Neural cell (in vitro differentiated cells): ENCODE data around the gene PYGB. TPM values are rescaled to one million over a fixed set of nuclear protein-coding genes. Genes with fewer than 3 reads are reported as not detected.

Source experiments
- H2AFZ ChIP-seq: fragments of 200-600, 300-800 bp; sonication (generic), shearing (Covaris generic); 2 replicates; pipeline ENCODE4 v1.6.0; 2014; ENCODE audit warnings: low read depth, mild to moderate bottlenecking, antibody characterized with exemption, low read length, moderate library complexity
- H3F3A ChIP-seq: fragments of 200-600 bp; shearing (Covaris generic); 2 replicates; pipeline ENCODE4 v1.6.1; 2016; ENCODE audit warnings: mild to moderate bottlenecking, moderate library complexity, mixed read lengths, antibody characterized with exemption, low read length; ENCODE audit not compliant: insufficient read depth, poor library complexity, severe bottlenecking
- H3K27ac ChIP-seq: fragments of 200-600, 300-800 bp; sonication (generic), shearing (Covaris generic); 2 replicates; pipeline ENCODE4 v1.5.1; 2014; ENCODE audit warnings: mild to moderate bottlenecking, low read length, moderate library complexity
- H3K27me3 ChIP-seq: fragments of 300-800, 200-600 bp; sonication (generic), shearing (Covaris generic); 2 replicates; pipeline ENCODE4 v1.6.0; 2014; ENCODE audit warnings: mild to moderate bottlenecking, low read depth, low read length, moderate library complexity; ENCODE audit not compliant: insufficient read depth
- H3K36me3 ChIP-seq: fragments of 300-800, 200-600 bp; sonication (generic), shearing (Covaris generic); 2 replicates; pipeline ENCODE4 v1.5.1; 2014; ENCODE audit warnings: mild to moderate bottlenecking, antibody characterized with exemption, low read length, moderate library complexity; ENCODE audit not compliant: insufficient read depth
- H3K4me2 ChIP-seq: fragments of 300-800, 200-600 bp; sonication (generic), shearing (Covaris generic); 2 replicates; pipeline ENCODE4 v1.6.0; 2014; ENCODE audit warnings: mild to moderate bottlenecking, low read length
- H3K4me3 ChIP-seq: fragments of 300-800, 200-600 bp; sonication (generic), shearing (Covaris generic); 2 replicates; pipeline ENCODE4 v1.5.1; 2014; ENCODE audit warnings: mild to moderate bottlenecking, low read length, moderate library complexity
- H3K79me2 ChIP-seq: fragments of 200-600 bp; shearing (Covaris generic); replicated peaks from 2 replicates; pipeline ENCODE4 v1.6.0; 2014; ENCODE audit warnings: mild to moderate bottlenecking, low read length, moderate library complexity; ENCODE audit not compliant: insufficient read depth
- H3K9ac ChIP-seq: fragments of 300-800, 200-600 bp; sonication (generic), shearing (Covaris generic); 2 replicates; pipeline ENCODE4 v1.6.1; 2016; ENCODE audit warnings: mild to moderate bottlenecking, low read length, mixed read lengths
- H3K9me2 ChIP-seq: fragments of 200-600 bp; shearing (Covaris generic); 2 replicates; pipeline ENCODE4 v1.6.1; 2016; ENCODE audit warnings: mild to moderate bottlenecking, low read length, mixed read lengths; ENCODE audit not compliant: insufficient read depth
- H3K9me3 ChIP-seq: fragments of 200-600, 300-800 bp; sonication (generic), shearing (Covaris generic); 2 replicates; pipeline ENCODE4 v1.6.1; 2016; ENCODE audit warnings: mild to moderate bottlenecking, mixed run types, low read length, moderate library complexity, mixed read lengths
- H4K20me1 ChIP-seq: fragments of 200-600 bp; shearing (Covaris generic); 2 replicates; pipeline ENCODE4 v1.6.1; 2016; ENCODE audit warnings: mild to moderate bottlenecking, mixed run types; ENCODE audit not compliant: insufficient read depth
- CTCF ChIP-seq: fragments of 450-650 bp; IDR thresholded peaks from 2 replicates; pipeline ENCODE4 v1.5.1; 2014; ENCODE audit warnings: antibody characterized with exemption, mild to moderate bottlenecking, moderate library complexity; ENCODE audit not compliant: poor library complexity, severe bottlenecking
- EP300 ChIP-seq: fragments of 450-650 bp; conservative IDR thresholded peaks from 2 replicates; pipeline ENCODE4 v1.6.1; 2014; ENCODE audit warnings: antibody characterized with exemption, mild to moderate bottlenecking, moderate library complexity; ENCODE audit not compliant: poor library complexity, severe bottlenecking
- EZH2 ChIP-seq: fragments of 200-600, 300-800 bp; shearing (Covaris generic), sonication (generic); IDR thresholded peaks from 2 replicates; pipeline ENCODE4 v1.6.1; 2014; ENCODE audit warnings: antibody characterized with exemption, low read length, borderline replicate concordance, mild to moderate bottlenecking; ENCODE audit not compliant: insufficient read depth, poor library complexity, severe bottlenecking
- MXI1 ChIP-seq: fragments of 450-650 bp; conservative IDR thresholded peaks from 2 replicates; pipeline ENCODE4 v1.6.1; 2014; ENCODE audit warnings: antibody characterized with exemption, mild to moderate bottlenecking; ENCODE audit not compliant: poor library complexity, severe bottlenecking
- POLR2AphosphoS5 ChIP-seq: IDR thresholded peaks from 2 replicates; pipeline ENCODE4 v1.6.1; 2012
- RAD21 ChIP-seq: fragments of 450-650 bp; conservative IDR thresholded peaks from 2 replicates; pipeline ENCODE4 v1.6.1; 2014; ENCODE audit warnings: antibody characterized with exemption, mild to moderate bottlenecking, moderate library complexity
- REST ChIP-seq: IDR thresholded peaks from 2 replicates; pipeline ENCODE4 v1.6.1; 2012; ENCODE audit warnings: borderline replicate concordance
- SMC3 ChIP-seq: fragments of 450-650 bp; conservative IDR thresholded peaks from 2 replicates; pipeline ENCODE4 v1.6.1; 2014; ENCODE audit warnings: antibody characterized with exemption, mild to moderate bottlenecking, moderate library complexity; ENCODE audit not compliant: poor library complexity
- TAF1 ChIP-seq: IDR thresholded peaks from 2 replicates; pipeline ENCODE4 v1.6.1; 2012; ENCODE audit warnings: low read depth
- polyA plus RNA-seq: library from polyadenylated mRNA; depleted of rRNA; stranded (reverse); fragments of >200 nt; gene quantifications from 2 replicates; pipeline ENCODE4 v1.2.3, GENCODE V29; 2014

Gene PYGB
- polyA plus RNA-seq, 1 donor from 2014 or later: 70.5 TPM

GRCh38 chr20:25203871-25204320 is 44.0 kb upstream of the PYGB start:
- Histone ChIP-seq H3K79me2 (peaks cover 13% of the 10 kb centered on the region), H3K4me3 (no peak overlapping the region), H3K27me3 (no peaks in the 10 kb centered on the region), H3K9me2 (no peaks in the 10 kb centered on the region), H3F3A (no peaks in the 10 kb centered on the region), H3K27ac (no peak overlapping the region), H3K9ac (no peak overlapping the region), H3K4me2 (no peak overlapping the region), H2AFZ (no peak overlapping the region), H4K20me1 (no peaks in the 10 kb centered on the region), H3K9me3 (no peaks in the 10 kb centered on the region), H3K36me3 (no peaks in the 10 kb centered on the region)
- TF ChIP-seq RAD21 (no peak), SMC3 (no peak), TAF1 (no peak), EP300 (no peak), EZH2 (no peak), REST (no peak), POLR2AphosphoS5 (no peak), MXI1 (no peak), CTCF (no peak)

GRCh38 chr20:25204550-25205276 is 43.2 kb upstream of the PYGB start:
- peaks cover 13% of the 10 kb centered on the region for H3K79me2 ChIP-seq
- H3K9ac ChIP-seq: no peak overlapping the region
- no peaks in the 10 kb centered on the region for H4K20me1 ChIP-seq
- no peak for TF ChIP-seq REST
- no peak for TF ChIP-seq EZH2
- TF ChIP-seq CTCF: no peak
- no peak for TF ChIP-seq EP300
- no peak for TF ChIP-seq MXI1
- no peak for TF ChIP-seq RAD21
- no peak for TF ChIP-seq SMC3
- no peak for TF ChIP-seq POLR2AphosphoS5
- TF ChIP-seq TAF1: no peak
- H3K27ac ChIP-seq: no peak overlapping the region
- no peak overlapping the region for H3K4me3 ChIP-seq
- no peaks in the 10 kb centered on the region for H3K27me3 ChIP-seq
- no peaks in the 10 kb centered on the region for H3K9me2 ChIP-seq
- no peak overlapping the region for H2AFZ ChIP-seq
- no peaks in the 10 kb centered on the region for H3K9me3 ChIP-seq
- H3K36me3 ChIP-seq: no peaks in the 10 kb centered on the region
- no peaks in the 10 kb centered on the region for H3F3A ChIP-seq
- H3K4me2 ChIP-seq: no peak overlapping the region
